Heart left ventricle (tissue), 16 donors: ENCODE measurements around the gene PDGFD. TPM values are rescaled to one million over a fixed set of nuclear protein-coding genes. Genes with fewer than 3 reads are reported as not detected.

Source experiments
- ATAC-seq, 4 donors: fragments of 200-7000 bp; cut with Tn5 transposase; one replicate each; pipeline ENCODE4 v1.9.1; 2020 to 2022; ENCODE audit warnings: moderate library complexity in 4 of 4, mild to moderate bottlenecking in 3 of 4, moderate number of reproducible peaks in 1 of 4
- DNase-seq, 5 donors: peaks; one replicate each; pipeline ENCODE4 v3.0.0-alpha.2; 2020
- H3K27ac ChIP-seq, 12 donors: fragments of 200-600 bp; sonication (generic) in 4 of 12; one replicate each; pipeline versions ENCODE4 v1.5.0 to v1.8.0; 2016 to 2022; ENCODE audit warnings: mild to moderate bottlenecking in 2 of 12
- H3K27me3 ChIP-seq, 9 donors: fragments of 200-600 bp; sonication (generic) in 2 of 9; one replicate each; pipeline versions ENCODE4 v1.5.1 to v1.8.0; 2016 to 2022; ENCODE audit warnings: mild to moderate bottlenecking in 3 of 9
- H3K36me3 ChIP-seq, 9 donors: fragments of 200-600 bp; sonication (generic) in 2 of 9; one replicate each; pipeline versions ENCODE4 v1.5.0 to v1.8.0; 2018 to 2022; ENCODE audit warnings: mild to moderate bottlenecking in 2 of 9
- H3K4me1 ChIP-seq, 12 donors: fragments of 200-600 bp; sonication (generic) in 4 of 12; one replicate each; pipeline versions ENCODE4 v1.5.0 to v1.8.0; 2016 to 2022; ENCODE audit warnings: mild to moderate bottlenecking in 3 of 12
- H3K4me3 ChIP-seq, 12 donors: fragments of 200-600 bp; sonication (generic) in 4 of 12; one replicate each; pipeline versions ENCODE4 v1.5.0 to v1.8.0; 2017 to 2022; ENCODE audit warnings: mild to moderate bottlenecking in 9 of 12, moderate library complexity in 4 of 12
- H3K9me3 ChIP-seq, 12 donors: fragments of 200-600 bp; sonication (generic) in 4 of 12; one replicate each; pipeline versions ENCODE4 v1.5.0 to v1.8.0; 2016 to 2022; ENCODE audit warnings: mild to moderate bottlenecking in 1 of 12
- CTCF ChIP-seq, 12 donors: fragments of 200-600 bp; sonication (generic) in 4 of 12; IDR thresholded peaks; one replicate each; pipeline versions ENCODE4 v1.5.0 to v1.8.0; 2018 to 2022; ENCODE audit warnings: antibody characterized with exemption in 12 of 12, mild to moderate bottlenecking in 5 of 12
- POLR2A ChIP-seq, 2 donors: fragments of 450-650 bp; IDR thresholded peaks; one replicate each; pipeline ENCODE4 v1.6.1; 2017; ENCODE audit warnings: antibody characterized with exemption in 2 of 2, mild to moderate bottlenecking in 2 of 2, moderate library complexity in 2 of 2
- WGBS, 4 donors: extraction: QIAGEN DNeasy Blood & Tissue Kit in 2 of 4; methylation state at CpG; one replicate each; pipeline versions ENCODE4 v1.1.5 to v1.1.7; 2013 to 2018; 5-methylcytosine and 5-hydroxymethylcytosine counted together
- intact Hi-C, 10 donors: fragments of 100-400 bp; cut with DNase I; formaldehyde crosslinking; loops; one replicate each; pipeline versions ENCODE4 v1.11.1 to v1.14.2; 2022
- polyA plus RNA-seq, 2 donors: library from polyadenylated mRNA; stranded (reverse); fragments of 200-250 nt; gene quantifications; one replicate each; pipeline ENCODE4 v1.2.3, GENCODE V29; 2013
- total RNA-seq, 9 donors: library from RNA; depleted of rRNA in 2 of 9; stranded (reverse); fragments of >200 nt in 2 of 9; fragmentation: NEBNext Ultra II Directional in 3 of 9; extraction: Animal tissue kit (Norgen Biotek cat#: 25700) in 3 of 9; gene quantifications; one replicate each; pipeline versions ENCODE4 v1.1.0 to v1.2.4, GENCODE V29; 2016 to 2023
- donor health status: ischemic (EF 13 %, LVEDD 7.1; RV severe dilation, severe dysfunction).
- donor health status: healthy with polysubstance abuse.
- donor health status: DM: no; HTN: yes; CAD: no.
- donor health status: DM: no; HTN: no; CAD: no.
- donor health status: ischemic (EF 25% LVEDD 6.9; RV normal size, moderate dysfunction).
- donor health status: ischemic (EF 25% LVEDD 5.7; RV mildly dilated, moderate dysfunction).
- donor health status: healthy.
- donor health status: DM: yes; HTN: yes; CAD: no.
- donor health status: ischemic (EF 35%, LVEDD 5.7; RV mildly dilated, moderate dysfunction).
- donor health status: nonischemic (EF 11% LVEDD 7.7; RV severe dilation, severe dysfunction).
- donor health status: DM: yes; HTN: yes; CAD: no.
- donor health status: PGD.
- donor health status: ischemic (EF 29% LVEDD 5.4; RV normal size, mild dysfunction).
- donor health status: nonischemic (EF 23%, LVEDD 6.1; RV moderate dilation, normal function).

The PDGFD gene
- total and polyA plus RNA-seq, 11 donors = 3.6 to 24.6 (median 15.3) TPM

- DNase-seq = no peak
- H3K36me3 ChIP-seq = no peaks in the 10 kb centered on the region
- intact Hi-C loops = no loop called here
- H3K27me3 ChIP-seq = no peaks in the 10 kb centered on the region
- WGBS, 4 donors = 95 to 97% (median 96%) methylated on average over 4 of the region's 4 CpGs
- H3K9me3 ChIP-seq = no peaks in the 10 kb centered on the region
- H3K4me3 ChIP-seq = no peak overlapping the region
- no peak for TF ChIP-seq POLR2A (IDR thresholded peaks at IDR 0.05)
- no peak for TF ChIP-seq CTCF (IDR thresholded peaks at IDR 0.05)
- ATAC-seq = no peak
- H3K4me1 ChIP-seq = no peaks in the 10 kb centered on the region
- H3K27ac ChIP-seq = no peak overlapping the region
Measured at GRCh38 chr11:103995896-103996295, 168.1 kb downstream of the PDGFD start.

- 86 to 93% (median 92%) methylated on average over 2 of the region's 2 CpGs for WGBS, 4 donors
- Histone ChIP-seq H3K27ac (no peak overlapping the region), H3K4me1 (no peaks in the 10 kb centered on the region), H3K36me3 (no peaks in the 10 kb centered on the region), H3K27me3 (no peaks in the 10 kb centered on the region), H3K9me3 (no peaks in the 10 kb centered on the region), H3K4me3 (no peak overlapping the region)
- ATAC-seq (no peak), DNase-seq (no peak)
- intact Hi-C loops = no loop called here
- no peak for TF ChIP-seq POLR2A (IDR thresholded peaks at IDR 0.05)
- TF ChIP-seq CTCF (IDR thresholded peaks at IDR 0.05) = no peak
Measured at GRCh38 chr11:103994518-103994917, 169.4 kb downstream of the PDGFD start.

- Histone ChIP-seq H3K9me3 (no peaks in the 10 kb centered on the region), H3K27me3 (no peaks in the 10 kb centered on the region), H3K36me3 (no peaks in the 10 kb centered on the region), H3K4me3 (no peak overlapping the region), H3K27ac (no peak overlapping the region), H3K4me1 (no peaks in the 10 kb centered on the region)
- TF ChIP-seq CTCF (IDR thresholded peaks at IDR 0.05) (no peak), POLR2A (IDR thresholded peaks at IDR 0.05) (no peak)
- 95 to 97% (median 96%) methylated on average over 1 of the region's 1 CpG for WGBS, 4 donors
- intact Hi-C loops = no loop called here
- ATAC-seq = no peak
- DNase-seq = no peak
Measured at GRCh38 chr11:103994094-103994493, 169.9 kb downstream of the PDGFD start.

GRCh38 chr11:103993507-103993906 is 170.4 kb downstream of the PDGFD start:
- intact Hi-C loops = no loop called here
- H3K4me1 ChIP-seq = no peaks in the 10 kb centered on the region
- DNase-seq = no peak
- no peak for ATAC-seq
- no peak overlapping the region for H3K4me3 ChIP-seq
- TF ChIP-seq CTCF (IDR thresholded peaks at IDR 0.05) = no peak
- TF ChIP-seq POLR2A (IDR thresholded peaks at IDR 0.05) = no peak
- no peaks in the 10 kb centered on the region for H3K27me3 ChIP-seq
- no peaks in the 10 kb centered on the region for H3K9me3 ChIP-seq
- no peaks in the 10 kb centered on the region for H3K36me3 ChIP-seq
- H3K27ac ChIP-seq = no peak overlapping the region
